Measurements from ENCODE around the gene MTMR11. TPM values are rescaled to one million over a fixed set of nuclear protein-coding genes. Genes with fewer than 3 reads are reported as not detected.

Gene MTMR11
- total RNA-seq, 1 donor from 2014 or later, result 14.1 TPM

GRCh38 chr1:149885339-149886120 lies 51.1 kb downstream of the MTMR11 start:
- Histone ChIP-seq H3K27me3 (ENCODE audit: control insufficient read depth, insufficient read depth, low read length) (no peaks in the 10 kb centered on the region), H3K4me3 (ENCODE audit: low read depth, low read length) (peak overlapping the region; percentile 60), H3K36me3 (ENCODE audit: control insufficient read depth, insufficient read depth, low read length) (no peaks in the 10 kb centered on the region)
- no peak for DNase-seq (ENCODE audit: low read depth)
- no peak for TF ChIP-seq CTCF (IDR thresholded peaks at IDR 0.05; ENCODE audit: insufficient read depth, low read length, poor library complexity, severe bottlenecking)

- no peak for TF ChIP-seq CTCF (IDR thresholded peaks at IDR 0.05; ENCODE audit: insufficient read depth, low read length, poor library complexity, severe bottlenecking)
- DNase-seq (ENCODE audit: low read depth), result no peak
- H3K4me3 ChIP-seq (ENCODE audit: low read depth, low read length), result peak overlapping the region; percentile 60
These were observed 52.0 kb downstream of the MTMR11 start for GRCh38 chr1:149884433-149885338.

DNA sequence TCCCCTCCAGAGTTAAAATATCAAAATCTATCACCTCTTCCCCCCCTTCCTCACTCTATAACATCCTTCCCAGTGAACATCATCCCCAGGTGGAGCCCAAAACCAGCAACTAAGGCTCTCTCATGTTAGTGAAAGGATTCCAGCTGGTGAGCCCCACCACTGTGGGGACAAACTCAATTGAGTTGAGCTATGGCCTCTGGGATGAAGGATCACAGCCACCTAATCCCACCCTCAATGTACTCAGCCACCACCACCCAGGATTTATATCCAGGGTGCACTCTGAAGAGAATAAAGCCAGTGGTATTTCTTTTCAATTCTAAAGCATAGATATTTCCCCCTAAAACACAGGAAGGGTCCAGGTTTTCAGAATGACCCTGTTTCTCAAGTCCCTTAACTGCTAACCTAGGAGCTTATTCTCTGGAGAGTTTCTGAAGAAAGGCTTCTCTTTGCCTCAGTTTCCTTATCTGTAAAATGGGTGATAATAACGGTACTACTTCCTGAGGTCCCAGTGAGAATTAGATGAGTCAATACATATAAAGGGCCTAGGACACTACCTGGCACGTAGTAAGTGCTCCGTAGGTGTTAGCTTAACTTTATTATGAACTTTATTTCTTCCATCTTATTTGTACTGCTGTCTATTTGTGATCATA lies 53.0 kb downstream of the MTMR11 start:
- TF ChIP-seq CTCF (IDR thresholded peaks at IDR 0.05; ENCODE audit: insufficient read depth, low read length, poor library complexity, severe bottlenecking), result no peak
- no peaks in the 10 kb centered on the region for H3K36me3 ChIP-seq (ENCODE audit: control insufficient read depth, insufficient read depth, low read length)
- no peaks in the 10 kb centered on the region for H3K27me3 ChIP-seq (ENCODE audit: control insufficient read depth, insufficient read depth, low read length)
- no peak overlapping the region for H3K4me3 ChIP-seq (ENCODE audit: low read depth, low read length)
- no peak for DNase-seq (ENCODE audit: low read depth)

More at GRCh38 chr1:149884433-149885338, 52.0 kb downstream of the MTMR11 start:
- no peaks in the 10 kb centered on the region for H3K27me3 ChIP-seq (ENCODE audit: control insufficient read depth, insufficient read depth, low read length)
- no peaks in the 10 kb centered on the region for H3K36me3 ChIP-seq (ENCODE audit: control insufficient read depth, insufficient read depth, low read length)

- Histone ChIP-seq H3K36me3 (ENCODE audit: control insufficient read depth, insufficient read depth, low read length) (no peaks in the 10 kb centered on the region), H3K27me3 (ENCODE audit: control insufficient read depth, insufficient read depth, low read length) (no peaks in the 10 kb centered on the region), H3K4me3 (ENCODE audit: low read depth, low read length) (no peak overlapping the region)
- DNase-seq (ENCODE audit: low read depth), result no peak
- no peak for TF ChIP-seq CTCF (IDR thresholded peaks at IDR 0.05; ENCODE audit: insufficient read depth, low read length, poor library complexity, severe bottlenecking)
These were observed 54.8 kb downstream of the MTMR11 start for GRCh38 chr1:149881876-149882275.

DNA sequence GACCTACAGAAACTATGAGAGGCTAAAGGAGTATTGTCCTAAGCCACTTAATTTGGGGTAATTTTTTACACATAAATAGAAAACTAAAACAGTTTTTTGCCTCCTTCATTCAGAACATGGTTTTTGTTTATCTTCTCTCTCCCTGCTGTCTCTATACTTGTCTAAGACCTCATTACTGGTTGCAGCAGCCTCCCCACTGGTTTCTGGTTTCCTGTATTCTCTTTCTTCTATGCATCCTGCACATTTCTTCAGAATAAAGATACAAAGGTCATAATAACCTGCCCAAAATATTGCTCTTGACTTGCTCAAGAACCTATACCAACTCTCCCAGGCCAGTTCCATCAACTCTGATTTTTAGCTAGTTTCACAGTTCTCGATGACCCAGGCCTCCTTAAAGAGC lies 57.1 kb downstream of the MTMR11 start:
- DNase-seq (ENCODE audit: low read depth), result no peak
- Histone ChIP-seq H3K4me3 (ENCODE audit: low read depth, low read length) (no peak overlapping the region), H3K27me3 (ENCODE audit: control insufficient read depth, insufficient read depth, low read length) (no peaks in the 10 kb centered on the region), H3K36me3 (ENCODE audit: control insufficient read depth, insufficient read depth, low read length) (no peaks in the 10 kb centered on the region)
- no peak for TF ChIP-seq CTCF (IDR thresholded peaks at IDR 0.05; ENCODE audit: insufficient read depth, low read length, poor library complexity, severe bottlenecking)

Other genes starting within 250 kb of the MTMR11 start
- gene FCGR1A, start 154.2 kb downstream of the MTMR11 start, total RNA-seq, result not detected in 2 replicates
- gene BOLA1, start 37.3 kb downstream of the MTMR11 start, total RNA-seq, result 17.7 and 27.9 TPM in 2 replicates
- gene SV2A, start 19.0 kb downstream of the MTMR11 start, total RNA-seq, result 13.2 and 14.1 TPM in 2 replicates
- gene SF3B4, start 9.1 kb downstream of the MTMR11 start, total RNA-seq, result 33.1 and 42.2 TPM in 2 replicates
- 10.1 and 14.7 TPM in 2 replicates for gene OTUD7B, start 73.8 kb upstream of the MTMR11 start, total RNA-seq
- 23.6 and 23.9 TPM in 2 replicates for gene VPS45, start 130.9 kb upstream of the MTMR11 start, total RNA-seq
- 82.0 and 113 TPM in 2 replicates for gene PLEKHO1, start 213.0 kb upstream of the MTMR11 start, total RNA-seq